Ovary (tissue), 9 donors: ENCODE results near the gene SPRED3. TPM values are rescaled to one million over a fixed set of nuclear protein-coding genes. Genes with fewer than 3 reads are reported as not detected.

Experiments
- DNase-seq, 5 donors: peaks; one replicate each; pipeline ENCODE4 v3.0.0-alpha.2; 2019 to 2020
- H3K27ac ChIP-seq, 2 donors: fragments of 200-600 bp; one replicate each; pipeline versions ENCODE4 v1.5.1 to v1.8.0; 2019 to 2022
- H3K27me3 ChIP-seq: fragments of 200-600 bp; one replicate; pipeline ENCODE4 v1.8.0; 2022
- H3K36me3 ChIP-seq: fragments of 200-600 bp; sonication (generic); one replicate; pipeline ENCODE4 v1.5.1; 2019
- H3K4me1 ChIP-seq: one replicate; pipeline ENCODE4 v1.8.1; 2013; ENCODE audit warnings: mild to moderate bottlenecking, moderate library complexity; ENCODE audit not compliant: insufficient read depth
- H3K4me3 ChIP-seq: fragments of 200-600 bp; sonication (generic); one replicate; pipeline ENCODE4 v1.5.1; 2017
- H3K9me3 ChIP-seq, 2 donors: fragments of 200-600 bp in 1 of 2; sonication (generic) in 1 of 2; one replicate each; pipeline versions ENCODE4 v1.5.1 to v1.8.1; 2013 to 2019; ENCODE audit warnings: mild to moderate bottlenecking in 1 of 2, moderate library complexity in 1 of 2
- CTCF ChIP-seq, 3 donors: fragments of 450-650 bp in 2 of 3; fragments of 200-600 bp in 1 of 3; IDR thresholded peaks; one replicate each; pipeline versions ENCODE4 v1.5.1 to v1.8.0; 2016 to 2022; ENCODE audit warnings: antibody characterized with exemption in 3 of 3, mild to moderate bottlenecking in 1 of 3
- EP300 ChIP-seq: sonication (generic); formaldehyde crosslinking; IDR thresholded peaks from one replicate; pipeline ENCODE4 v1.6.1; 2017; ENCODE audit warnings: antibody characterized with exemption
- POLR2A ChIP-seq: fragments of 450-650 bp; IDR thresholded peaks from one replicate; pipeline ENCODE4 v1.6.1; 2017; ENCODE audit warnings: antibody characterized with exemption, mild to moderate bottlenecking, moderate library complexity
- WGBS, 3 donors: extraction: QIAGEN DNeasy Blood & Tissue Kit in 1 of 3; methylation state at CpG; one replicate each; pipeline versions ENCODE4 v1.1.5 to v1.1.7; 2013 to 2017; 5-methylcytosine and 5-hydroxymethylcytosine counted together
- intact Hi-C, 4 donors: fragments of 100-400 bp; cut with DNase I; formaldehyde crosslinking; loops; one replicate each; pipeline versions ENCODE4 v1.11.0 to v1.15.1; 2022 to 2023
- polyA plus RNA-seq, 2 donors: library from polyadenylated mRNA; stranded (reverse); fragments of 200-250 nt in 1 of 2; fragments of 350-450 nt in 1 of 2; fragmentation: Illumina TruSeq in 1 of 2; extraction: RNeasy Lipid Tissue Mini Kit (QIAGEN cat#74804) in 1 of 2; gene quantifications; one replicate each; pipeline ENCODE4 v1.2.3, GENCODE V29; 2013 to 2014
- total RNA-seq, 7 donors: library from RNA; depleted of rRNA in 2 of 7; stranded (reverse); fragments of >200 nt in 2 of 7; fragmentation: NEBNext Ultra II Directional in 3 of 7; extraction: Animal tissue kit (Norgen Biotek cat#: 25700) in 3 of 7; gene quantifications; one replicate each; pipeline versions ENCODE4 v1.1.0 to v1.2.4, GENCODE V29; 2016 to 2023
- donor health status: DM: no; HTN: no; CAD: no; lungs with moderate emphysema.
- donor health status: DM: no; HTN: no; CAD: no.
- donor health status: Bipolar disorder and iron deficiency.
- donor health status: DM: yes; HTN: yes; CAD: no.
- donor health status: DM: no; HTN: no; CAD: no.
- donor health status: DM: yes; HTN: yes; CAD: no.

The SPRED3 gene
- total and polyA plus RNA-seq, 9 donors: 0.24 to 2.1 (median 0.84) TPM

GRCh38 chr19:38371081-38371480, 17.4 kb upstream of the SPRED3 start:
- Histone ChIP-seq H3K4me3 (no peak overlapping the region), H3K36me3 (no peaks in the 10 kb centered on the region), H3K4me1 (peaks cover 10% of the 10 kb centered on the region), H3K27me3 (no peaks in the 10 kb centered on the region), H3K27ac (no peak overlapping the region), H3K9me3 (no peaks in the 10 kb centered on the region)
- TF ChIP-seq CTCF (IDR thresholded peaks at IDR 0.05): no peak
- TF ChIP-seq POLR2A: no peak
- no peak for TF ChIP-seq EP300
- intact Hi-C loops: loop anchor here in 1 of 4 donors (5.0 kb wide), 1 partner anchor 34 kb away; the partner anchor contains the start of gene CATSPERG
- WGBS, 3 donors: 50 to 65% (median 50%) methylated on average over 6 of the region's 6 CpGs
- DNase-seq: no peak

- peaks cover 15% of the 10 kb centered on the region for H3K4me1 ChIP-seq
- H3K27ac ChIP-seq: peak overlapping the region in 1 of 2 donors; percentile 59
- DNase-seq: no peak
- WGBS, 3 donors: 51 to 59% (median 55%) methylated on average over 6 of the region's 6 CpGs
- peak overlapping the region; percentile 70 for H3K4me3 ChIP-seq
- H3K27me3 ChIP-seq: no peaks in the 10 kb centered on the region
- H3K9me3 ChIP-seq: no peaks in the 10 kb centered on the region
- no peaks in the 10 kb centered on the region for H3K36me3 ChIP-seq
- intact Hi-C loops: loop anchor here in 1 of 4 donors (5.0 kb wide), 1 partner anchor 37 kb away; the partner anchor contains the start of gene CATSPERG
- no peak for TF ChIP-seq POLR2A
- TF ChIP-seq CTCF (IDR thresholded peaks at IDR 0.05): no peak
- no peak for TF ChIP-seq EP300
These were observed 14.6 kb upstream of the SPRED3 start for GRCh38 chr19:38373907-38374331.

- Histone ChIP-seq H3K27ac (peak within 1 kb of the TSS; percentile 0 to 59), H3K36me3 (no peaks in the 10 kb centered on the region), H3K27me3 (no peaks in the 10 kb centered on the region), H3K9me3 (no peaks in the 10 kb centered on the region), H3K4me3 (peak within 1 kb of the TSS; percentile 70), H3K4me1 (peaks cover 15% of the 10 kb centered on the region)
- peak; percentile 97 to 98 (median 98) for DNase-seq
- intact Hi-C loops: loop anchor here in 1 of 4 donors (5.0 kb wide), 1 partner anchor 37 kb away; the partner anchor contains the start of gene CATSPERG
- TF ChIP-seq CTCF (IDR thresholded peaks at IDR 0.05) (peak in 1 of 3 donors; percentile 20), POLR2A (peak; percentile 88), EP300 (peak; percentile 67)
- WGBS, 3 donors: 0 to 1% (median 0%) methylated on average over 65 of the region's 65 CpGs
These were observed 14.0 kb upstream of the SPRED3 start, which contains the start of gene PSMD8 for GRCh38 chr19:38374332-38375097. PSMD8 (plus strand) TSS chr19:38374571; CDS start chr19:38374602, 31 bp downstream.

GRCh38 chr19:38375098-38375493, 13.4 kb upstream of the SPRED3 start:
- TF ChIP-seq POLR2A (no peak), EP300 (no peak), CTCF (IDR thresholded peaks at IDR 0.05) (no peak)
- peaks cover 15% of the 10 kb centered on the region for H3K4me1 ChIP-seq
- H3K27me3 ChIP-seq: no peaks in the 10 kb centered on the region
- 0 to 1% (median 1%) methylated on average over 18 of the region's 18 CpGs for WGBS, 3 donors
- intact Hi-C loops: no loop called here
- DNase-seq: no peak
- peak overlapping the region; percentile 0 to 59 for H3K27ac ChIP-seq
- H3K4me3 ChIP-seq: peak overlapping the region; percentile 70
- H3K36me3 ChIP-seq: no peaks in the 10 kb centered on the region
- H3K9me3 ChIP-seq: no peaks in the 10 kb centered on the region
